DND-41 (cell line): Measurements from ENCODE around the gene KCNT2.

Experiments used
- CTCF ChIP-seq: IDR thresholded peaks from 2 replicates; pipeline ENCODE4 v1.5.1; 2012; ENCODE audit warnings: borderline replicate concordance, low read length, moderate library complexity, mild to moderate bottlenecking; ENCODE audit not compliant: poor library complexity, severe bottlenecking; ENCODE audit errors: extremely low read depth
- EZH2 ChIP-seq: IDR thresholded peaks from 3 replicates; pipeline ENCODE4 v1.6.1; 2012; ENCODE audit warnings: borderline replicate concordance, low read depth, mild to moderate bottlenecking, moderate library complexity, low read length, inconsistent platforms; ENCODE audit not compliant: severe bottlenecking

- TF ChIP-seq EZH2 (no peak), CTCF (no peak)
Observed at GRCh38 chr1:196467230-196467925, 140.9 kb downstream of the KCNT2 start.
